Endothelial cell of umbilical vein (primary cell): ENCODE results near the gene CLIP4. TPM values are rescaled to one million over a fixed set of nuclear protein-coding genes. Genes with fewer than 3 reads are reported as not detected.

Experiments used
- BruUV-seq: library from RNA; stranded (reverse); fragments of 400-500 nt; replicated peaks from 2 replicates; lab custom pipeline; 2021; lab: Mats Ljungman, UMichigan
- CTCF ChIA-PET: fragments of 300-600, 350-600 bp; sonication (Branson Sonifier 250); formaldehyde crosslinking; loops from one replicate; lab custom pipeline; 2021; ENCODE audit warnings: antibody characterized with exemption, inconsistent platforms; lab: Charles Lee
- POLR2A ChIA-PET: fragments of 300-600, 350-600 bp; sonication (Branson Sonifier 250); formaldehyde crosslinking; loops from one replicate; lab custom pipeline; 2021; ENCODE audit warnings: antibody characterized with exemption, inconsistent platforms; lab: Charles Lee
- DNase-seq: peaks from one replicate; pipeline ENCODE4 v3.0.0-alpha.2; 2011; ENCODE audit warnings: low read depth, low spot score
- FAIRE-seq: peaks from 2 replicates; lab custom pipeline; 2011; peaks lifted over from hg19 to GRCh38; lab: Jason Lieb, UNC
- H2AFZ ChIP-seq: 2 replicates; pipeline ENCODE4 v1.6.0; 2012; ENCODE audit warnings: low read depth, low read length, control low read depth, inconsistent platforms
- H3K27ac ChIP-seq: 2 replicates; pipeline ENCODE4 v1.5.1; 2011; ENCODE audit warnings: low read depth, mild to moderate bottlenecking, control low read depth, low read length, moderate library complexity; ENCODE audit not compliant: insufficient read depth
- H3K27me3 ChIP-seq, 2 experiments: 2 replicates each; pipeline versions ENCODE4 v1.6.0 to v1.6.1; 2011; ENCODE audit warnings: low read length in 2 of 2, mixed read lengths in 1 of 2; ENCODE audit not compliant: control insufficient read depth in 2 of 2, insufficient read depth in 2 of 2
- H3K36me3 ChIP-seq, 2 experiments: 2 replicates in 1 of 2; 3 replicates in 1 of 2; pipeline ENCODE4 v1.5.1; 2011; ENCODE audit warnings: low read length in 2 of 2, mild to moderate bottlenecking in 1 of 2, moderate library complexity in 1 of 2; ENCODE audit not compliant: control insufficient read depth in 2 of 2, insufficient read depth in 2 of 2; ENCODE audit errors: extremely low read depth in 1 of 2
- H3K4me1 ChIP-seq: 3 replicates; pipeline ENCODE4 v1.5.1; 2011; ENCODE audit warnings: mild to moderate bottlenecking, low read length; ENCODE audit not compliant: control insufficient read depth, insufficient read depth; ENCODE audit errors: extremely low read depth
- H3K4me2 ChIP-seq: 2 replicates; pipeline ENCODE4 v1.6.1; 2011; ENCODE audit warnings: low read length, control low read depth, mixed read lengths; ENCODE audit not compliant: insufficient read depth
- H3K4me3 ChIP-seq, 3 experiments: fragments of 200-600 bp in 1 of 3; sonication (generic), shearing (Covaris generic) in 1 of 3; replicated peaks in 1 of 3; 2 replicates each; pipeline ENCODE4 v1.5.1; 2011 to 2016; ENCODE audit warnings: control low read depth in 3 of 3, low read length in 3 of 3, mild to moderate bottlenecking in 2 of 3, inconsistent platforms in 1 of 3, low read depth in 1 of 3, moderate library complexity in 1 of 3; ENCODE audit not compliant: insufficient read depth in 1 of 3
- H3K79me2 ChIP-seq: 2 replicates; pipeline ENCODE4 v1.6.0; 2012; ENCODE audit warnings: low read length, inconsistent platforms; ENCODE audit not compliant: control insufficient read depth, insufficient read depth
- H3K9ac ChIP-seq: replicated peaks from 2 replicates; pipeline ENCODE3; 2011; ENCODE audit warnings: low read length, control low read depth; ENCODE audit not compliant: insufficient read depth; ENCODE audit errors: extremely low read depth
- H3K9me1 ChIP-seq: replicated peaks from 3 replicates; pipeline ENCODE4 v1.6.0; 2011; ENCODE audit warnings: mild to moderate bottlenecking, low read length; ENCODE audit not compliant: control insufficient read depth, insufficient read depth; ENCODE audit errors: extremely low read depth
- H3K9me3 ChIP-seq: replicated peaks from 2 replicates; pipeline ENCODE4 v1.5.1; 2012; ENCODE audit warnings: low read length, inconsistent platforms; ENCODE audit not compliant: control insufficient read depth, insufficient read depth
- H4K20me1 ChIP-seq: replicated peaks from 2 replicates; pipeline ENCODE3; 2011; ENCODE audit warnings: mild to moderate bottlenecking, low read length; ENCODE audit not compliant: control insufficient read depth, insufficient read depth; ENCODE audit errors: extremely low read depth
- CTCF ChIP-seq, 2 donors: IDR thresholded peaks; 1 replicate in 1 of 2; 2 replicates in 1 of 2; pipeline ENCODE4 v1.5.1; 2011; ENCODE audit warnings: low read length in 2 of 2, mild to moderate bottlenecking in 2 of 2, moderate library complexity in 2 of 2, control low read depth in 1 of 2, inconsistent platforms in 1 of 2, low read depth in 1 of 2; ENCODE audit not compliant: insufficient read depth in 1 of 2; ENCODE audit errors: extremely low read depth in 1 of 2
- EZH2 ChIP-seq: IDR thresholded peaks from 2 replicates; pipeline ENCODE4 v1.6.1; 2012; ENCODE audit warnings: borderline replicate concordance, low read depth, mild to moderate bottlenecking, moderate library complexity, low read length, inconsistent platforms; ENCODE audit not compliant: severe bottlenecking
- FOS ChIP-seq: IDR thresholded peaks from 2 replicates; pipeline ENCODE4 v1.6.1; 2011; ENCODE audit warnings: mild to moderate bottlenecking, low read length, moderate library complexity, borderline replicate concordance; ENCODE audit not compliant: insufficient read depth
- GATA2 ChIP-seq: IDR thresholded peaks from 2 replicates; pipeline ENCODE4 v1.7.0; 2011; ENCODE audit warnings: low read depth, mild to moderate bottlenecking, moderate library complexity, mixed read lengths, low read length; ENCODE audit not compliant: insufficient read length, insufficient read depth
- POLR2A ChIP-seq: IDR thresholded peaks from 2 replicates; pipeline ENCODE4 v1.6.1; 2012; ENCODE audit warnings: low read depth, mild to moderate bottlenecking, control low read depth, low read length
- POLR2AphosphoS5 ChIP-seq: IDR thresholded peaks from 2 replicates; pipeline ENCODE4 v1.6.1; 2012; ENCODE audit warnings: low read depth, mild to moderate bottlenecking, control low read depth, low read length, moderate library complexity; ENCODE audit not compliant: insufficient read depth
- dilution Hi-C: fragments of 300-500 bp; cut with MboI; formaldehyde crosslinking; loops from one replicate; pipeline ENCODE4 v1.15.0; 2019; ENCODE audit warnings: low sequenced_read_pairs; ENCODE audit not compliant: extremely low pct_ligation_motif_present
- intact Hi-C: fragments of 100-400 bp; cut with micrococcal nuclease; formaldehyde crosslinking; loops from one replicate; pipeline ENCODE4 v1.10.0; 2022
- polyA plus RNA-seq, 4 experiments: library from polyadenylated mRNA; depleted of rRNA in 3 of 4; stranded (reverse) in 3 of 4; unstranded in 1 of 4; fragments of >200 nt; gene quantifications; 2 replicates each; pipeline versions ENCODE4 v1.2.1 to v1.2.3, GENCODE V29; 2011 to 2012; ENCODE audit warnings: missing spikeins in 1 of 4
- total RNA-seq: library from RNA; stranded (reverse); gene quantifications from 2 replicates; pipeline ENCODE4 v1.2.3, GENCODE V29; 2021

CLIP4 gene
- total and polyA plus RNA-seq, 2 donors (not counting 3 experiments of a cell fraction or from before 2014, with no cell fraction given): 9.2 to 24.0 TPM

- Histone ChIP-seq H2AFZ (no peak overlapping the region), H3K9me3 (no peaks in the 10 kb centered on the region), H3K4me3 (no peak overlapping the region), H3K27me3 (peaks cover 0 to 2% of the 10 kb centered on the region in 2 experiments), H4K20me1 (no peaks in the 10 kb centered on the region), H3K79me2 (no peaks in the 10 kb centered on the region), H3K27ac (no peak overlapping the region), H3K36me3 (no peaks in the 10 kb centered on the region), H3K4me2 (no peak overlapping the region), H3K4me1 (no peaks in the 10 kb centered on the region), H3K9ac (no peak overlapping the region), H3K9me1 (no peaks in the 10 kb centered on the region)
- CTCF ChIA-PET: interaction anchor here (1.1 to 2.2 kb wide), 9 partner anchors 10 to 835 kb away, joined by 3 to 18 read pairs (median 5); no protein-coding TSS in a partner anchor
- dilution Hi-C loops: no loop called here
- DNase-seq (peak; percentile 23), FAIRE-seq (peak; percentile 72)
- BruUV-seq: no TSS peak
- intact Hi-C loops: loop anchor here (1.0 kb wide), 2 partner anchors 71 to 603 kb away; no protein-coding TSS in a partner anchor
- TF ChIP-seq POLR2AphosphoS5 (no peak), FOS (no peak), GATA2 (no peak), EZH2 (no peak), CTCF (IDR thresholded peaks at IDR 0.05; ENCODE audit: extremely low read depth in 1 of 2, insufficient read depth in 1 of 2, low read depth in 1 of 2, low read length in 2 of 2) (peak; percentile 68 to 77), POLR2A (no peak)
- POLR2A ChIA-PET: no interaction called here
These were observed 123.3 kb downstream of the CLIP4 start for GRCh38 chr2:29238497-29238896.

Other genes starting within 250 kb of the CLIP4 start
- 13.6 and 14.9 TPM in 2 replicates for gene TRMT61B, start 245.1 kb upstream of the CLIP4 start, total RNA-seq
- gene TRMT61B, start 245.1 kb upstream of the CLIP4 start, polyA plus RNA-seq: 4.2 and 4.6 TPM in 2 replicates
- gene WDR43, start 220.7 kb upstream of the CLIP4 start, total RNA-seq: 60.6 and 65.0 TPM in 2 replicates
- 17.5 and 23.7 TPM in 2 replicates for gene WDR43, start 220.7 kb upstream of the CLIP4 start, polyA plus RNA-seq
- gene TOGARAM2, start 134.1 kb upstream of the CLIP4 start, total RNA-seq: not detected in 2 replicates
- gene TOGARAM2, start 134.1 kb upstream of the CLIP4 start, polyA plus RNA-seq: not detected in 2 replicates
- gene PCARE, start 40.9 kb upstream of the CLIP4 start, total RNA-seq: not detected in 2 replicates
- gene PCARE, start 40.9 kb upstream of the CLIP4 start, polyA plus RNA-seq: not detected in 2 replicates